ENCODE data around the gene FAT3. TPM values are rescaled to one million over a fixed set of nuclear protein-coding genes. Genes with fewer than 3 reads are reported as not detected.

FAT3 gene
- total and polyA plus RNA-seq, 9 donors = 0.39 to 2.8 (median 0.92) TPM

GRCh38 chr11:92211576-92212167 is 12.9 kb upstream of the FAT3 start:
- intact Hi-C loops (cut with DNase I) = no loop called here
- Histone ChIP-seq H3K36me3 (no peaks in the 10 kb centered on the region), H3K9me3 (no peaks in the 10 kb centered on the region), H3K27ac (no peak overlapping the region), H3K4me3 (no peak overlapping the region), H3K4me1 (ENCODE audit: insufficient read depth) (no peaks in the 10 kb centered on the region), H3K27me3 (no peaks in the 10 kb centered on the region)
- no peak for TF ChIP-seq POLR2A (IDR thresholded peaks at IDR 0.05)
- no peak for TF ChIP-seq CTCF (IDR thresholded peaks at IDR 0.05)
- TF ChIP-seq EP300 (IDR thresholded peaks at IDR 0.05) = no peak
- 15 to 32% (median 23%) methylated on average over 5 of the region's 5 CpGs for WGBS, 3 donors
- peak in 2 of 5 donors; percentile 17 to 18 for DNase-seq

DNA sequence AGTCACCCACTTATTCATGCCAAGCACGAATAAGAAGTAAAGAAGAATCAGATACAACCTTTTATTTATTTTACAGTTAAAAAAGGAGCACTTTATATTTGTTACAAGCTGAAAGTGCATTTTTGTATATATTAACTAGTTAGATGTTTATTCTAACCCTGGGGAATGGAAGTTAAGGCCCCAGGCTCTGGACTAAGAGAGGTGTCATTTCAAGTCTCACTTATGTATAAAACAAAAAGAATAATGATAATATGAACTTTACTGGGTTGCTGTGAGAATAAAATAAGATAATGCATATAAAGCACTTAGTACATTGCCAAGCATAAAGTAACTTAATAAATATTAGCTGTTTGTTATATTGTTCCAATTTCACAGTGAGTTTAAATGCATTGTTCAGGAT is 12.1 kb upstream of the FAT3 start:
- H3K36me3 ChIP-seq = no peaks in the 10 kb centered on the region
- 38 to 56% (median 48%) methylated on average over 1 of the region's 1 CpG for WGBS, 3 donors
- H3K4me1 ChIP-seq (ENCODE audit: insufficient read depth) = no peaks in the 10 kb centered on the region
- no peaks in the 10 kb centered on the region for H3K27me3 ChIP-seq
- no peak overlapping the region for H3K27ac ChIP-seq
- intact Hi-C loops (cut with DNase I) = no loop called here
- H3K9me3 ChIP-seq = no peaks in the 10 kb centered on the region
- DNase-seq = no peak
- H3K4me3 ChIP-seq = no peak overlapping the region
- TF ChIP-seq EP300 (IDR thresholded peaks at IDR 0.05) (no peak), POLR2A (IDR thresholded peaks at IDR 0.05) (no peak), CTCF (IDR thresholded peaks at IDR 0.05) (no peak)

- intact Hi-C loops (cut with DNase I) = no loop called here
- WGBS, 3 donors = 75 to 81% (median 80%) methylated on average over 3 of the region's 3 CpGs
- Histone ChIP-seq H3K4me3 (no peak overlapping the region), H3K4me1 (ENCODE audit: insufficient read depth) (no peaks in the 10 kb centered on the region), H3K27ac (no peak overlapping the region), H3K27me3 (no peaks in the 10 kb centered on the region), H3K36me3 (no peaks in the 10 kb centered on the region), H3K9me3 (no peaks in the 10 kb centered on the region)
- TF ChIP-seq CTCF (IDR thresholded peaks at IDR 0.05) (no peak), EP300 (IDR thresholded peaks at IDR 0.05) (no peak), POLR2A (IDR thresholded peaks at IDR 0.05) (no peak)
- no peak for DNase-seq
Observed at GRCh38 chr11:92216789-92217188, 7.8 kb upstream of the FAT3 start.

DNA sequence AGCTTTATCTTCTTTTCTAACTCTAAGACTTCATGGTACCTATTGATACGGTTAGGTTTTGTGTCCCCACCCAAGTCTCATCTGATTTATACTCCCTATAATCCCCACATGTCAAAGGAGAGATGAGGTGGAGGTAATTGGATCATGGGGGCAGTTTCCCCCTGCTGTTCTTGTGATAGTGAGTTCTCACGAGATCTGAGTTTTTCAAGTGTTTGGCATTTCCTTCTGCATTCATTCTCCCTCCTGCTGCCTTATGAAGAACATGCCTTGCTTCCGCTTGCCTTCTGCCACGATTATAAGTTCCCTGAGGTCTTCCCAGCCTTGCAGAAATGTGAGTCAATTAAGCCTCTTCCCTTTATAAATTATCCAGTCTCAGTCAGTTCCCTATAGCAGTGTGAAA is 5.1 kb upstream of the FAT3 start:
- H3K4me1 ChIP-seq (ENCODE audit: insufficient read depth) = no peaks in the 10 kb centered on the region
- 68 to 79% (median 71%) methylated on average over 4 of the region's 4 CpGs for WGBS, 3 donors
- TF ChIP-seq EP300 (IDR thresholded peaks at IDR 0.05) = no peak
- no peak for TF ChIP-seq POLR2A (IDR thresholded peaks at IDR 0.05)
- no peak for TF ChIP-seq CTCF (IDR thresholded peaks at IDR 0.05)
- no peaks in the 10 kb centered on the region for H3K9me3 ChIP-seq
- H3K27me3 ChIP-seq = no peaks in the 10 kb centered on the region
- no peak overlapping the region for H3K4me3 ChIP-seq
- DNase-seq = no peak
- H3K27ac ChIP-seq = no peak overlapping the region
- H3K36me3 ChIP-seq = no peaks in the 10 kb centered on the region
- intact Hi-C loops (cut with DNase I) = no loop called here

All from ovary (tissue), 9 donors.